T-helper 2 cell (primary cell): ENCODE results near the gene ARHGAP35.
"Not testable (repeated sequence)": the region's sequence is repeated elsewhere in the genome, so short reads cannot be mapped to it uniquely, and the experiment has no call there.

Source experiments
- DNase-seq, 5 experiments: peaks; one replicate each; pipeline versions ENCODE4 v3.0.0 to v3.0.0-alpha.2; 2012 to 2022

ARHGAP35 gene

DNA sequence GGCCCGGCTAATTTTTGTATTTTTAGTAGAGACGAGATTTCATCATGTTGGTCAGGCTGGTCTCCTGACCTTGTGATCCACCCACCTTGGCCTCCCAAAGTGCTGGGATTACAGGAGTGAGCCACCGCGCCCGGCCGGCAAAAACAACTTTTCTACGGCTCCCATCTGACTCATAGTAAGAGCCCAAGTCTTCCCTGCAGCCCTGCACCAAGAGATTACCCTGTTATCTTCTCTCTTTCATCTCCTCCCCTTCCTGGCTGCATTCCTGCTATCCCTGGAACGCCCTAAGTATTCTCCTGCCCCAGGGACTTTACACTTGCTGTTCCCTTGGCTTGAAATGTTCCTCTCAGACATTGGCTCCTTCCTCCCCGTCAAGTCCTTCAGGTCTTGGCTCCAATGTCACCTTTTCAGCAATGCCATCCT lies 16.7 kb upstream of the ARHGAP35 start:
- no peak for DNase-seq

DNA sequence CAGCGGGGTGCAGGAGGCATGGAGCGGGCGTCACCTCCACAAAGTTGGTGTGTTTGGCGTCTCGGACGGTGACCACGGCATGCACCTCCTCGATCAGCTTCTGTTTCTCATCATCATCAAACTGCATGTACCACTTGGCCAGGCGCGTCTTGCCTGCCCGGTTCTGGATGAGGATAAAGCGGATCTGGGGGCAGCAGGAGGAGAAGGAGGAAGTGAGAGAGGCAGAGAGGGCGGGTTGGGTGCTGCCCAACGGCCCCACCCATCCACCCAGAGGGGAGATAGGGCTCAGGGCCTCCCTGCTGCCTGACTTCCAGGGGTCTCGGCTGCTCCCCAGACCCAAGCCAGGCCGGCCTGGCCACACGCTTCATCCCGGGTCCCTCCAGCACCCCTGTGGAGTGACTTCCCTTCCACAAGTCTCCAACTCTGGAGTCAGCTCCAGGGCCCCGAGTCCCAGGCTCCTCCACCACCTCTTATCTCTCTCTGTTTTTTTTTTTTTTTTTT lies 14.8 kb upstream of the ARHGAP35 start:
- DNase-seq: no peak

DNA sequence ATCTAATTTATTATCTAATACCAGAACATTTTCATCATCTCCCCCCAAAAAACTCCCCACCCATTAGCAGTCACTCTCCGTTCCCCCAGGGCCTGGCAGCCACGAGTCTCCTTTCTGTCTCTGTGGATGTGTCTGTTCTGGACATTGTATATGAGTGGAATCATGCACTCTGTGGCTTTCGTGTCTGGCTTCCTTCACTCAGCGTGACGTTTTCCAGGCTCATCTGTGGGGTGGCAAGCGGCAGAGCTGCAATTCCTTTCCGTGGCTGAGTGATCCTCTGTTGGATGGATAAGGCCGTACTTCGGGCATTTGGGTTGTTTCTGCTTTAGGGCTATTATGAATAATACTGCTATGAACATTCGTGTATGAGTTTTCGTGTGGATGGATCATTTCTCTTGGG lies 13.3 kb upstream of the ARHGAP35 start:
- no peak for DNase-seq

DNA sequence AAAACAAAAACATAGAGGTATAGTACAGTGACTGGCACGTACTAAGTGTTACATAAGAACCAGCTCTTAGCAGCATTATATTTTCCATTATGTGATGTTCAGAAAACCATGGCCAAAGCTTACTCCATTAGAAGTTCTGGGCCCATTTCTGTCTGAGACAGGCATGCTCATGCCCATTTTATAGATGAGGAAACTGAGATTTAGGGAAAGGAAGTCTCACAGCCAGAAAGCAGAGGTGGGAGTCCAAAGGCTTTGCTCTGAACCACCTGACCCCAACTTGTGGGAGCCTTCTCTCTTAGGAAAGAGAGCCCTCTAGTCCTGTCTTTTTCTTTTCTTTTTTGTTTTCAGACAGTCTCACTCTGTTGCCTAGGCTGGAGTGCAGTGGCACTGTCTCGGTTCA lies 12.4 kb upstream of the ARHGAP35 start:
- DNase-seq: no peak

DNA sequence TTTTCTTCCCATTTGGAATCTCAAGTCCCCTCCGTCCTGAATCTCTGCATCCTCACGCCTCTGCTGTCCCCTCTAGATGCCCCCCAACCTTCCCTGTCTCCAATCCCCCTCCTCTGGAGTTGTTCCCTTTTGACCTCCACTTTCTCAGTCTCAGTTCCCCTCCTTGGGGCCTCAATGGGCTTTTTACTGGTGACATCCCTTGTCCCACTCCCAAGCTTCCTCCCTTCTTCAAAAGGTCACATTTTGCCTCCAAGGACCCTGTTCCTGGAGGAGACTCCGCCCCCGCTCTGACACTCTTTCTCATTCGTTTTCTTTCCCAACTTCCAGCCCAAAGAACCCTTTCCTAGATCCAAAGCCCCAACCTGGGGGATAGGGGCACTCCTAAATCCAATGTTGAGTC lies 11.2 kb upstream of the ARHGAP35 start:
- DNase-seq: no peak

DNA sequence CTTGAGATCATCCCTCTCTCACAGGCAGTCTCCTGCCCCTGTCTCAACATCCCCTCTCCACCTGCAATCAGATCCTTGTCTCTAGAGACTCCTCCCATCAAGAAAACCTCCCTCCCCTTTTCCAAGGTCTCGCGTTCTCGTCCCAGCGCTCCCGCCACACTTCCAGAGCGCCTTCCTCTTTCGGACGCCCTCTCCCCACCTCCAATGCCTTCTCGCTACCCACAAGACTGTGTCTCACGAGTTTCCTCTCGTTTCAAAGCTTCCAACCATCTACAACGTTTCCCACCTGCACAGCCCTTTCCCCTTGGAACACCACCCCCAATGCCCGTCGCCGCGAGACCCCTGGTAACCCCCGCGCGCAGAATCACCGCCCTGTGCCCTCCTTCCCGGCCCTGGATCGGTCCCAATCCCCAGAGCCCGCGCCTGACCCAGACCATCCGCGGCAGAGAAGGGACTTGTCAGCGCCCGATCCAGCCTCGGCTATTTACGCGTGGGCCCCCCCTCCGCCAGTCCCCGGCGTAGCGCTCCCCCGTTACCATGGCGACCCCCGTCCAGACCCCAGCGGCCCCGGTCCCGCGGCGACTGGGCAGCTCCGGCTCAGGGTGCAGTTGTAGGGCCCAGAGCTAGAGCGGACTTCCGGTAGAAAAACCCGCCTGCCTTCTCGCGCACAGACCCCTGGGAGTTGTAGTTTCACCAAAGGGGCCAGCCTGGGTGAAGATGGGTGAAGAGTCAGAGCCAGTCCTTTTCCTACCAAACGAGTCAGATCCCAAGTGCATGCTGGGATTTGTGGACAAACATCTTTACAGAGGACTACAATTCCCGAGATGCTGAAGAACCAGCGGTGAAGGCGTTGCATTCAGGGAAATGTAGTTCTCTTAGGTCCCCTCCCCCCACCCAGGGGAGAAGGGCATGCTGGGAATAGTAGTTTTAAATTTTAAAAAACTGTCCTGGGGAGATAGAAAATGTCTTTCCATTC lies 10.3 kb upstream of the ARHGAP35 start, which contains the start of gene AP2S1:
Gene AP2S1, minus strand, starts transcription at position 619 of the 976 bp plus-strand sequence. Its CDS starts 80 bp downstream, at position 539.
- DNase-seq: peak; percentile 64 to 99 (median 93)

DNA sequence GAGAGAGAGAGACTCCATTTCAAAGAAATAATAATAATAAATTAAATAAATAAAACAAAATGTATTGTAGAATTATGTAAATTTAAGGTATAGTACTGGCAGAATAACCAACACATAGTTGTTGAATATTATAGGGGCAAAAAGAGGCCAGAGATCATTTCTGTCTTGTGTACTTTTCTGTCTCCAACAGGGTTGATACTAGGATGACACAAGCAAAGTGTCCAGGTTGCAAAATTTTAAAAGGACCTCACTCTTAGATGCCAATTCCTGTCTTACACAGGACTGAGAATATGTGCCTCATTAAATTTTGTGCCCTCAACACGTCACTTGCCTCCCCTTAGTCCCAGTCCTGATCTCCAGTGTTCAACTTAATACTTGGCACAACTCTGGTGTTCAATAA lies 8.0 kb upstream of the ARHGAP35 start:
- DNase-seq: no peak

DNA sequence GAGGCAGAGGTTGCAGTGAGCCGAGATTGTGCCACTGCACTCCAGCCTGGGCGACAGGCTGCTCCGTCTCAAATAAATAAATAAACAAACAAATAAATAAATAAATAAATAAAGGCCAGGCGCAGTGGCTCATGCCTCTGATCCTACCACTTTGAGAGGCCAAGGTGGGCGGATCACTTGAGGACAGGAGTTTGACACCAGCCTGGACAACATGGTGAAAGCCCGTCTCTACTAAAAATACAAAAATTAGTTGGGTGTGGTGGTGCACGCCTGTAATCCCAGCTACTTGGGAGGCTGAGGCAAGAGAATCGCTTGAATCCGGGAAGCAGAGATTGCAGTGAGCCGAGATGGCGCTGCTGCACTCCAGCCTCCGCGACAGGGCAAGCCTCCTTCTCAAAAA lies 6.1 kb upstream of the ARHGAP35 start:
- not testable (repeated sequence) for DNase-seq

DNA sequence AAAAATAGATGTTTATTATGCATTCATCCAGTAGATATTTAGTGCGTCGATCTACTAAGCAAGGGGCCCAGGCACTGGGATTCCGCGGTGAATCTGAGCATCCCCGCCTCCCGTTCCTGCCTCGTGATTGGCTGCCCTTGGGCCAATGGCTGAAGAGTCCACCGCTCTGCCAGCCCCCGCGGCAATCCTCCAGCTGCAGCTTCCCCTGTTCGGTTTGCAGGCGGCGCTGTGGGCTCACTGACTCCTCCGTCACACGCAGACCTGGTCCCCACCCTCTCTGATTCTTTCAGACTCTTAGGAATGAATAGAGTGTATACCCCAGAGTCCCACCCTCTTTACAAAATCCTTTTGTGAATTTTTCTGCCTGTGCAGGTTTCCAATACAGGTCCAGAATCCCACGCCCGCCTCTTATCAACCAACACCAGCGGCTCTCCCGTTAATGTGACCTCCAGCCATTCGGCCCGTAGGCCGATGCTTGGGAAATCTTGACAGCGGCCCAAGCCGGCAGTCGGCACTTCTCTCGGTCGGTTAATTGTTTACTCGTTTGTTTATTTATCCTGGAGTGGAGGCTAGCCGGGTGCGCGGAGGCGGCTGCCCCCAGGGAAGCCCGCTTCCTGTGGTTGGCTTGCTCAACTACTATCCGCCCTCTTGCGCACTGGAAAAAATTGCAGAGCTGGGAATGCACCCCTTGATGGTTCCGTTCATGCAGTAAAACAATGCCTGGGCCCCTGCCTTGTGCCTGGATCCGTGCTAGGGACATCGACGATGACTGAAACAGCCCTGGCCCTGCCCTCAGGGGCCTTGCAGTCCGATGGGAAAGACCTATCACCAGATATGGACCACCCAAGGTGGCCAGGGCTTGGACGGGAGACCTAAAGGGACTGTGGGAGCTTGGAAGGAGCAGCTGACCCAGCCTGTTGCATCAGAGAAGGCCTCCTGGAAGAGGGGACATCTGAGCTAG lies 4.5 kb upstream of the ARHGAP35 start:
- DNase-seq: peak; percentile 78 to 96 (median 89)

DNA sequence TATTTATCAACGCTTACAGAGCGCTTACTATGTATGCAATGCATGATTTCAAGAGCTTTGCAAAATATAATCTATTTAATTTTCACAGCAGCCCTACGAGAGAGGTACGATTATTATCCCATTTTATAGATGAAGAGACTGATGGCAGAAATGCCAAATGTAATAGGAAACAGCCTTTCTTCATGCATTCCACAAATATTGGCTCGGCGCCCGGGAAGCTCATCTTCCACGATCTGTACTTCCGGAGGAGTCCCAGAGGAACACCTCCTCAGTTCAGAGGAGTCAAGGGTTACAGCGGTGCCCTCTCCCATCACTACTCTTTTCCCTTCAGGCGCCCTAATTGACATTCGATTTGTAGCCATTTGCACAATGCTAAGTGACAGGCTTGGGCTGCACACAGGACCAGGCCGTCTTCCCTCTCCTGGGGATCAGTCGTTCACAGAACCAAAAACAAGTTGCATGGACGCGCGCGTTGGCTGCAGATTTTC lies 1.1 kb upstream of the ARHGAP35 start:
- DNase-seq: no peak

DNA sequence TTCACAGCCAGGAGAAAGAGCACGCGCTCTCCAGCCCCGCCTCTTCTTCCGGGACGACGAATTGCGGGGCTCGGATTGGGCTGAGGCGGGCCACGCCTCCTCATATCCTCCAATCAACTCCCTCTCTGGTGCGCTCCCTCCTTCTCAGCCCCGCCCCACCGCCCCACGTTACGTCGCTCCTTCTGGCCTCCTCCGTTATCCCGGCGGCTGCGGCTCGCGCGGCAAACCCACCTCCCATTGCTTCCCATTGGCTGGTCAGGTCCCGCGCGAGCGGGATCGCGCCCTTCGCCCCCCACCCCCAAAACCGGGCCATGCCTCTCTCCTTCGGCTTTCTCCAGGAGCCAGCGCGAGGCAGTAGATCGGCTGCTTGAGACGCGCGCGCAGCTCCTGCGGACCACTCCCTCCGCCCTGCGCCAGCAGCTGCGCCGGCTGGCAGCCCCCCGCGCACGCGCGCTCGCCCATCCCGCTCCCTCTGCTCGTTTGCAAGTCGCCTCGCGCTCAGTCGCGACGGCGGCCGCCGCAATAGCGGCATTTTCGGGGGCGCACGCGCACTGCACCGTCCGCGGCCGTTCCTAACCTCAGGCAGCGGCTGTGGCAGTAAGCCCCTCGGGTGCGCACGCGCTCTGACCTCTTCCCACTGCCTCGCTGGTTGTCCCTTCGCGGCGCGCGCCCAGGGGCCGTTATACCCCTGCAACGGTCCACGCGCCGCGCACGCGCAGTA lies 512 bp upstream of the ARHGAP35 start:
- DNase-seq: peak; percentile 90 to 99 (median 92)

DNA sequence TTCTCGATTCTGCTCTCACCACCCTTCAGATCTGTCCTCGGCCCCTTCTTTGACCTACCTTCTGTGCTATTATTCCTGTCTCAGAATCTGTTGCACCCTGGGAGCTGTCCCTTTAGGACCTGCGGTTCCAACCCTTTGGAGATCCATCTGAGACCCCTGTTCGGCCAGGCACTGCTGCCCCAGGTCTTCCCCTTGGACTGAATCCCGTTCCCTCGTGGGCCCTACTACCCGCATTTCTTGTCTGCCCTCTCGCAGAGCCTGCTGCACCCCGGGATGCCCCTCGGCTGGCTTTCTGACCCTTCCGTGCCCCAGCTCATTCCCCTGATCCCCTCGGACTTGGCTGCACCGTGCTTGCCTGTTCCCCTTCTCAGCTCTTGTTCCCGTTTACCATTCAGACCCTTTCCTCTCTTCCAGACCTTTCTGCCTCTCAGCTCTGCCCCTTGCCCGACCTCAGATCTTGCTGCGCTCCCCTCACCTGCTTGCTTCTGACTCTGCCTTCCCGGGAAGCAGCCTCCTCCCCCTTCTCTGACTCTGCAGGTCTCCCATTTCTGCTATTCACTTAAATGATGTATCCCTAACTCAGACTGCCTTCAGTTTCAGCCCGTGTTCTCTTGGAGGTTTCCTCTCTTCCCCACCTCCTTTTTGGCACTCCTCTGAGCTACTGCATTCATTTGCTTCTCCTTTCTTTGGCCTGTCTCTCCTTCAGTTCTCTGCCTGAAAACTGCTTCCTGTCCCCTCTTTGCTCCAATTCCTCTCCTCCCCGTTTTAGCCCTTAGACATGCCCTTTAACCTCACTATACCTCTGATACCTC lies 1.1 kb downstream of the ARHGAP35 start:
- no peak for DNase-seq

DNA sequence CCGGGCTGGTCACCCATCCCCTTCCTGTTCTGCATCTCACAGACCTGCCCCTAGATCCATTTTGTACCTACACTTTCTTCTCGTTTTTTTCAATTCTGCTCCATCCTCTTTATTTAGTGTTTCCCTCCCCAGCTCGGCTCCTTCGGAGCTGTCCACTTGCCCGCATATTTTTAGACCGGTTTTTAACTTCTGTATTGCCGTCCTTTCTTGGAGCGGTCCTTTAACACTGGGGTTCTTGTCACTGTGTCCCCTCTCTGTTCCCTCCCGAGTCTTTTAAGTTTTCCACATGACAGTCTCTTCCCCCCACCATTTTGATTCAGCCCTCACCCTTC lies 1.7 kb downstream of the ARHGAP35 start:
- peak in 1 of 5 experiments; percentile 15 for DNase-seq

DNA sequence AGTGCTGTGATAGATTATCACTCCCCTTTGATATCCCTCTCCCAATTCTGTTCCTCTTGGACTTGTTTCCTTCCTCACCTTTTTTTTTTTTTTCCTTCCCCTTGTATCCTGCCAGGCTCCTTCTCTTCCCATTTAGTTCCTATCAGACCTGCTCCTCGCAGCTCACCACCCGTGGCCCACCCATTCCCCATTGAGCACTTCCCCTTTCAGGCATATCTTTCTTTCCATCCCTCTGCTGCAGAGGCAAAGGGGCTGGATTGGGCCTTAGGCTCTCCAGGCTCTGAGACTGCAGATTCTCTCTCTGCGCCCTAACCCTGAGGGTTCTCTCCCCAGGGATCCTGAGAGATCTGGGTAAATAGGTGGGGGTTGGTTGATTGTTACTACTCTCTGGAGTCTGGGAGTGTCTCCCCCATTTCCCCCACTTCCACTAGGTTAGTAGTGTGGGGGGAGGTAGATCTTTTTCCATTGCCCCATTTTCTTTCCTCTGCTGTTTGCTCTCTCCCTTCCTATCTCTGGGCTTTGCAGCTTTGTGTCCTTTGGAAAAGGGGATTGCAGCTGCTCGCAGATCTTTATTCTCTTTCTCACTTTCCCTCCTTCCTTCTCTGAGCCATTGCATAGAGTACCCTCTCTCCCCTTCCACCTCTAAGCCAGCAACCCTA lies 2.3 kb downstream of the ARHGAP35 start:
- DNase-seq: no peak

DNA sequence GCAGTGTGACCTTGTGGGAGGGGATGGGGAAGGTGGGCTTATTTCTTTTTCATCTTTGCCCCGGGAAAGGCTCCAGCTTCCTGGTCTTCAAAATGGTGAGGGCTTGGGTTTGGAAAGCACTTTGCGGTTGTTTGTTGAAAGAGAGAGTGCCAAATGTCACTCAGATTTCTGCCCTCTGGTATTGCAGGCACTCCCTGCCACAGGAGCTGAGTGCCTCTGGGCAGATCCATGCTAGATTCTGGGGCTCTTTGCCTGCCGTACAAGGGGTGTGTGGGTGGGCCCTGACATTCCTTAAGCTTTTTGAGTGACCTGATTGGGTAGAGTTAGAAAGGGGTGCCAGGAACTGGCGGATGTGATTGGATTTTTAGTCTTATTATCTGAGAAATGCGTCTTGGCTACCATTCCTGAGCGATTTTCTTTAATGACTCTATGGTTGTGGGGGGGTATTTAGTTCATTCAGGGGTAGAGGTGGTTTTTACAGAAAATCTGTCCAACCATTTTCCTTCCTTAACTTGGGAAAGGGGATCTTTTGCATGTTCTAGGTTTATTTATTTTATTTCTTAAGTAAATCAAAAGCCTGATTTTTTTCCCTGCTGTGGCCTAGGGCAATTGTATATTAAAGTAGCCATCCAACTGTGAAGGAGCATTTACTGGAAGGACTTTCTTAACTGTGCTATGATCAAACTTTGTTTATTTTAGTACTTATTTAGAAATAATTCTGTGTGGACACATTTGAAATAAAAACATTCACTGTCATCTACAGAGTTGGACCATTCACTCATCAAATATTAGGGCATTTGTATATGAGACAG lies 3.2 kb downstream of the ARHGAP35 start:
- DNase-seq: no peak

DNA sequence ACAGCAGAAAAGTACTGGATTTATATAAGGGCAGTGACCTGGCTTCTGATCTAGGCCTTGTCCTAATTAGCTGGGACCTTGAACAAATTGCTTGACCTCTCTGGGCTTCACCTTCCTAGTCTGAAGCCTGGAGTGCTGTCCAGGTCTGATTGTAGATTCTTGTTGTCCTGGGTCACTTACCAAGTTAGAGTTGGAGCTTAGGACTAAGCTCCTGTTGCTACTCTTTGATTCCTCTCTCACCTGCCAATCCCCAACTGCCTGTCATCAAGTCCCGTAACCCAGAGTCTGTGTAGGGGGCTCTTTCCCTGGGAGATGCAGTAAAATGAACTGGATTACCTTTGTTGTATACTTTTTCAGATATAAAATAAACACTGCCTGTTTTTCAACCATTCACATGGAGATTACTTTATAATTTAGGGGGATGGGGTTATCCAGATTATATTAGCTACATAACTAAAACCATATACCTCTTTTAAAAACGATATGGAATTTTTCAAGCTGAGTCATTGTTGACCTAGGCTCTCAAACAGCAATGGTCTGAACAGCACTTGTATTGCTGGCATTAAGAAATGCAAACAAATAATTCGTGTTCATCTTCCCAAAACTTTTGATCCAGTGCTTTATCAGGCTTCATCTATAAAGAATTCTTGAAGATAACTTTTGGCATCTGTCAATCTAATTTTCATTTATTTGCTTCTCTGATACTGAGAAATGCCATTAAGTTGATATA lies 5.8 kb downstream of the ARHGAP35 start:
- no peak for DNase-seq

DNA sequence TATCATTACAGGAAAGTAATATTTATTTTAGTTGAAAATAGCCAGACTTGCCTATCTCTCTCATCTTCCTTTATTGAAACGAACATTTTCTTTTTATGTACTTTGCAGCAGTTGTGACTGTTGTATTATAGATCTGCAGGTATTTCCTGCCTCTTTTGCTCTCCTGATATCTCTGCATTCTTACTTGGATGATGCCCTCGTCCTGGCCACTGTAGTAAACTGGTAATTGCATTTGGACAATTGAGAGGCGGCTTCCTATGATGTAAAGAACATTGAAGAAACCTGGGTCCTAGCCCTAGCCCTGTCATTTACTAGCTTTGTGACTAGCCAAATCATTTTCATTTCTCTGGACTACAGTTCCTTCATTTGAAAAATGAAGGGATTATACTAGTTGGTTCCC lies 6.4 kb downstream of the ARHGAP35 start:
- no peak for DNase-seq

DNA sequence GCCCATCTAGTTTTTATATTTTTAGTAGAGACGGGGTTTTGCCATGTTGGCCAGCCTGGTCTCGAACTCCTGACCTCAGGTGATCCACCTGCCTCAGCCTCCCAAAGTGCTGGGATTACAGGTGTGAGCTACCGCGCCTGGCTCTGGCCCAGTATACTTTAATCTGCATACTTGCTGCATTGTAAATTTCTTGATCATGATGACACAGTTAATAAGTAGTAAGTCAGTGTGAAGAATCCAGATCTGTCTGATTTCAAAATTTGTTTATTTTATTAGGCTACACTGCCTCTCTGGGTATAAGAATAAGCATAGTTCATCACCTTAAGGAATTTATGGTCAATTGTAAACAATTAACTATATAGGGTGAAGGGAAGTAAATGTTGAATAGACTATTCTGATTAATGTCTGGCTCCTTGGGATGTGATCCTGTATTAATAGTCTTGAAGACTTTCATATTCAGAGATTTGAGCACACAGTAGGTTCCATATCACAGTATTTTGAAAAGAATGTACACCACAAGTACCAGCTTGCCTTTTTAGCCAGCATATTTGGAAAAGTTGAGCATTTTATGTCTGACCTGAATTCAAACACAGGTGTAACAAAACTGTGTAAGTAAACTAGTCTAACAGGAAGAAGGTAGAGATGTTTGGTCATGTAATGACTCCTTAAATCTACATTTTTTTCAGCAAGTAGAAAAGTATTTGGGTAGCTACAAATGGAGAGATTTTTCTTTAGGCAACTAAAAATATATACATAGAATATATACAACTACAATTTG lies 7.4 kb downstream of the ARHGAP35 start:
- DNase-seq: peak in 1 of 5 experiments; percentile 12
